HepG2 (cell line): ENCODE results near the gene ALDOA. TPM values are rescaled to one million over a fixed set of nuclear protein-coding genes. Genes with fewer than 3 reads are reported as not detected.
A peak's percentile ranks its signal among the peaks of the same experiment; 100 is the strongest.

ENCODE experiments used
- ATAC-seq: fragments of 200-7000 bp; cut with Tn5 transposase; 3 replicates; pipeline ENCODE4 v1.9.1; 2020; ENCODE audit warnings: mild to moderate bottlenecking, moderate library complexity
- BruUV-seq: library from RNA; stranded (reverse); fragments of 400-500 nt; replicated peaks from 2 replicates; lab custom pipeline; 2021; lab: Mats Ljungman, UMichigan
- CTCF ChIA-PET: fragments of 300-600 bp; formaldehyde crosslinking; extraction: SDS; loops from one replicate; lab custom pipeline; 2021; ENCODE audit warnings: low total read pairs, inconsistent platforms, low intra/inter-chr PET ratio; lab: Yijun Ruan, JAX
- POLR2A ChIA-PET: fragments of 350-600 bp; sonication (Branson Sonifier 250); formaldehyde crosslinking; loops from one replicate; lab custom pipeline; 2020; ENCODE audit warnings: antibody characterized with exemption, inconsistent platforms; lab: Yijun Ruan, JAX
- DNase-seq: peaks from one replicate; pipeline ENCODE4 v3.0.0-alpha.2; 2015; ENCODE audit warnings: low spot score
- FAIRE-seq: peaks from 3 replicates; lab custom pipeline; 2011; peaks lifted over from hg19 to GRCh38; lab: Jason Lieb, UNC
- H2AFZ ChIP-seq: one replicate; pipeline ENCODE4 v1.6.1; 2011; ENCODE audit warnings: low read length, inconsistent platforms
- H3K27ac ChIP-seq: fragments of 300-600 bp; 3 replicates; pipeline ENCODE4 v1.8.0; 2011; ENCODE audit warnings: mixed run types, mild to moderate bottlenecking, mixed read lengths, low read length, inconsistent platforms; ENCODE audit not compliant: insufficient read depth; ENCODE audit errors: extremely low read length
- H3K27me3 ChIP-seq, 2 experiments: fragments of 200-600 bp in 1 of 2; 2 replicates in 1 of 2; 3 replicates in 1 of 2; pipeline versions ENCODE4 v1.6.0 to v1.8.0; 2011; ENCODE audit warnings: low read length in 2 of 2, mild to moderate bottlenecking in 2 of 2, moderate library complexity in 2 of 2, inconsistent platforms in 1 of 2; ENCODE audit not compliant: insufficient read depth in 2 of 2, control insufficient read depth in 1 of 2
- H3K36me3 ChIP-seq, 2 experiments: fragments of 200-600 bp in 1 of 2; replicated peaks in 1 of 2; 2 replicates in 1 of 2; 3 replicates in 1 of 2; pipeline versions ENCODE4 v1.5.1 to v1.8.0; 2011; ENCODE audit warnings: low read length in 2 of 2, inconsistent platforms in 1 of 2; ENCODE audit not compliant: insufficient read depth in 2 of 2, control insufficient read depth in 1 of 2
- H3K4me1 ChIP-seq: 2 replicates; pipeline ENCODE4 v1.5.1; 2012; ENCODE audit warnings: low read length, inconsistent platforms; ENCODE audit not compliant: insufficient read depth
- H3K4me2 ChIP-seq: 2 replicates; pipeline ENCODE4 v1.6.0; 2011; ENCODE audit warnings: low read depth, low read length, inconsistent platforms
- H3K4me3 ChIP-seq, 3 experiments: fragments of 200-600 bp in 1 of 3; sonication (generic), shearing (Covaris generic) in 1 of 3; replicated peaks in 1 of 3; 2 replicates each; pipeline ENCODE4 v1.5.1; 2011 to 2016; ENCODE audit warnings: low read length in 3 of 3, inconsistent platforms in 2 of 3, low read depth in 2 of 3, mild to moderate bottlenecking in 2 of 3, control low read depth in 1 of 3, mixed read lengths in 1 of 3; ENCODE audit not compliant: insufficient read depth in 1 of 3
- H3K79me2 ChIP-seq: one replicate; pipeline ENCODE4 v1.6.1; 2011; ENCODE audit warnings: low read length, inconsistent platforms; ENCODE audit not compliant: insufficient read depth
- H3K9ac ChIP-seq: 2 replicates; pipeline ENCODE4 v1.6.0; 2011; ENCODE audit warnings: mild to moderate bottlenecking, low read depth, low read length, inconsistent platforms; ENCODE audit not compliant: insufficient read depth
- H3K9me3 ChIP-seq: 2 replicates; pipeline ENCODE4 v1.5.1; 2012; ENCODE audit warnings: mild to moderate bottlenecking, low read length
- H4K20me1 ChIP-seq: 2 replicates; pipeline ENCODE4 v1.6.0; 2011; ENCODE audit warnings: inconsistent platforms, mild to moderate bottlenecking, low read length, moderate library complexity; ENCODE audit not compliant: insufficient read depth
- CEBPG ChIP-seq: IDR thresholded peaks from 2 replicates; pipeline ENCODE4 v1.6.1; 2016
- EZH2 ChIP-seq: conservative IDR thresholded peaks from 2 replicates; pipeline ENCODE4 v1.6.1; 2012; ENCODE audit warnings: mild to moderate bottlenecking, low read depth, low read length, moderate library complexity
- IRF2 ChIP-seq: IDR thresholded peaks from 2 replicates; pipeline ENCODE4 v1.6.1; 2018; ENCODE audit warnings: missing genetic modification reagents, missing compliant biosample characterization
- KLF13 ChIP-seq: sonication (generic); formaldehyde crosslinking; IDR thresholded peaks from 2 replicates; pipeline ENCODE4 v1.4.0; 2020; ENCODE audit warnings: mild to moderate bottlenecking, missing genetic modification reagents
- REST ChIP-seq, 2 experiments: IDR thresholded peaks; 2 replicates each; pipeline ENCODE4 v1.6.1; 2011 to 2012; ENCODE audit warnings: low read length in 2 of 2, borderline replicate concordance in 1 of 2, low read depth in 1 of 2, mild to moderate bottlenecking in 1 of 2, moderate library complexity in 1 of 2
- SP5 ChIP-seq: IDR thresholded peaks from 2 replicates; pipeline ENCODE4 v1.6.1; 2016; ENCODE audit warnings: low read depth, borderline replicate concordance
- USF2 ChIP-seq, 2 experiments: sonication (generic) in 1 of 2; formaldehyde crosslinking in 1 of 2; IDR thresholded peaks; 2 replicates each; pipeline versions ENCODE4 v1.5.1 to v1.6.1; 2011 to 2020; ENCODE audit warnings: borderline replicate concordance in 1 of 2, low read depth in 1 of 2, low read length in 1 of 2, mild to moderate bottlenecking in 1 of 2, missing genetic modification reagents in 1 of 2, moderate library complexity in 1 of 2
- ZHX1 ChIP-seq: sonication (generic); formaldehyde crosslinking; IDR thresholded peaks from 2 replicates; pipeline ENCODE4 v1.8.1; 2022; ENCODE audit warnings: low read depth, mild to moderate bottlenecking, missing genetic modification reagents
- ZNF232 ChIP-seq: sonication (generic); formaldehyde crosslinking; IDR thresholded peaks from 2 replicates; pipeline ENCODE4 v1.4.0; 2020; ENCODE audit warnings: missing genetic modification reagents, borderline replicate concordance
- ZNF460 ChIP-seq: sonication (generic); formaldehyde crosslinking; IDR thresholded peaks from 2 replicates; pipeline ENCODE4 v1.5.1; 2020; ENCODE audit warnings: missing genetic modification reagents, mild to moderate bottlenecking, borderline replicate concordance
- ZNF598 ChIP-seq: sonication (generic); formaldehyde crosslinking; IDR thresholded peaks from 2 replicates; pipeline ENCODE4 v1.5.1; 2020; ENCODE audit warnings: mild to moderate bottlenecking, missing genetic modification reagents, borderline replicate concordance
- ZNF710 ChIP-seq: sonication (generic); formaldehyde crosslinking; IDR thresholded peaks from 2 replicates; pipeline ENCODE4 v1.5.0; 2020; ENCODE audit warnings: mild to moderate bottlenecking, missing genetic modification reagents, borderline replicate concordance
- ZSCAN12 ChIP-seq: sonication (generic); formaldehyde crosslinking; IDR thresholded peaks from 2 replicates; pipeline ENCODE4 v1.9.0; 2021; ENCODE audit warnings: mild to moderate bottlenecking, missing genetic modification reagents
- WGBS: methylation state at CpG from one replicate; pipeline ENCODE4 v1.1.6; 2017; ENCODE audit warnings: low lambda C conversion rate; 5-methylcytosine and 5-hydroxymethylcytosine counted together
- in situ Hi-C: cut with HindIII; loops from 2 replicates; pipeline ENCODE4 v1.10.0; 2017; ENCODE audit warnings: low pct_unique_long_range_greater_than_20kb; ENCODE audit not compliant: extremely low pct_ligation_motif_present
- intact Hi-C: fragments of 100-400 bp; cut with micrococcal nuclease; formaldehyde crosslinking; loops from one replicate; pipeline ENCODE4 v1.10.0; 2022; ENCODE audit not compliant: unreplicated experiment
- polyA plus RNA-seq, 8 experiments: library from polyadenylated mRNA; depleted of rRNA in 3 of 8; stranded (reverse) in 7 of 8; unstranded in 1 of 8; fragments of >200 nt; fragmentation: Illumina TruSeq in 4 of 8; extraction: Trizol in 4 of 8; gene quantifications; 2 replicates each; pipeline versions ENCODE4 v1.2.1 to v1.2.3, GENCODE V29; 2011 to 2016; ENCODE audit warnings: low read depth in 4 of 8, missing spikeins in 1 of 8, mixed read lengths in 1 of 8; ENCODE audit not compliant: insufficient read depth in 1 of 8
- total RNA-seq, 5 experiments: library from RNA; depleted of rRNA; stranded (reverse); fragments of >200 nt; fragmentation: Illumina TruSeq; extraction: Trizol; gene quantifications; 2 replicates each; pipeline ENCODE4 v1.2.3, GENCODE V29; 2016; ENCODE audit warnings: low read depth in 1 of 5

ALDOA gene
- total and polyA plus RNA-seq, 2 of the 13 experiments (the other 11 are each of a cell fraction or from before 2014, with no cell fraction given) = 925 to 1,884 TPM

GRCh38 chr16:30046588-30046987, 19.0 kb upstream of the ALDOA start:
- ChIA-PET CTCF (no interaction called here), POLR2A (interaction anchor here (1.7 kb wide), 1 partner anchor 19 kb away, joined by 4 read pairs; the partner anchor contains the start of gene ALDOA)
- Histone ChIP-seq H3K9ac (no peak overlapping the region), H3K9me3 (no peaks in the 10 kb centered on the region), H4K20me1 (no peaks in the 10 kb centered on the region), H3K36me3 (no peaks in the 10 kb centered on the region), H3K4me1 (peaks cover 19% of the 10 kb centered on the region), H3K4me2 (0 out of 2 replicates have a peak overlapping the region, but pooled peaks have one; percentile 41), H3K79me2 (no peaks in the 10 kb centered on the region), H3K4me3 (no peak overlapping the region), H3K27ac (no peak overlapping the region), H2AFZ (no peak overlapping the region), H3K27me3 (peaks cover 0 to 24% of the 10 kb centered on the region in 2 experiments; a peak in 3 of 5 replicates)
- in situ Hi-C loops = no loop called here
- WGBS = 93% methylated on average over 1 of the region's 1 CpG
- intact Hi-C loops = no loop called here
- FAIRE-seq (no peak), ATAC-seq (peak; percentile 24), DNase-seq (no peak)
- no TSS peak for BruUV-seq
- no peak for TF ChIP-seq ZNF710 (CRISPR knock-in tag)
- TF ChIP-seq ZNF460 (CRISPR knock-in tag) = no peak
- 0 out of 2 replicates have a peak, but pooled peaks have one; percentile 52 for TF ChIP-seq KLF13 (CRISPR knock-in tag)
- no peak for TF ChIP-seq CEBPG (CRISPR knock-in tag)
- no peak for TF ChIP-seq IRF2 (CRISPR knock-in tag)
- no peak for TF ChIP-seq ZNF598
- TF ChIP-seq EZH2 = no peak
- TF ChIP-seq ZHX1 (CRISPR knock-in tag) = no peak
- no peak for TF ChIP-seq SP5 (CRISPR knock-in tag)
- no peak for TF ChIP-seq USF2 (IDR thresholded peaks at IDR 0.05; ENCODE audit: low read depth, low read length)
- no peak for TF ChIP-seq USF2 (CRISPR knock-in tag; IDR thresholded peaks at IDR 0.05; ENCODE audit: borderline replicate concordance)
- TF ChIP-seq REST (IDR thresholded peaks at IDR 0.05; ENCODE audit: borderline replicate concordance in 1 of 2, low read depth in 1 of 2, low read length in 2 of 2) = no peak
- TF ChIP-seq ZSCAN12 (CRISPR knock-in tag) = no peak
- TF ChIP-seq ZNF232 (CRISPR knock-in tag) = no peak
